ENCODE measurements around the gene DNLZ. TPM values are rescaled to one million over a fixed set of nuclear protein-coding genes. Genes with fewer than 3 reads are reported as not detected.
"Not testable (repeated sequence)": the region's sequence is repeated elsewhere in the genome, so short reads cannot be mapped to it uniquely, and the experiment has no call there.

DNLZ gene
- total RNA-seq, 4 donors from 2014 or later: 1.8 to 31.1 (median 19.7) TPM

DNA sequence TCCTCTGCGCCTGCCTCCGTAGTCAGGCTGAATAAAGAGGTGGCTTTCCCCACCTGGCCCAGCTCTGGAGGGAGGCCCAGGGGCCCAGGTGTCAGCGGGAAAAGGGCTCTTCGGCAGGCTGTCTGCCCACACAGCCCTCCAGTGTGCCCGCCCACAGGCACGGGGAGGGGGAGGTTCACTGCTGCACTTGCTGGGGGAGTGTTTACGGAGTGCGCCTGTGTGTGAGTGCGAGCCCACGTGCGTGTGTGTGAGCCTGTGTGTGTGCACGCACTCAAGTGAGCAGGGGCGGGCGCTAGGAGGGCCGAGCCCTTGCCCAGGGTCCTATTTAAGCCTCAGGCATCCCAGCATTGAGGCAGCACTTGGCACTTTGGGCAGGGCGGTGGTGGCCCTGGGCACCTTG lies 10.9 kb downstream of the DNLZ start:
- H3K27ac ChIP-seq: no peak overlapping the region
- peak overlapping the region in 2 of 4 donors; percentile 17 to 35 for H3K4me3 ChIP-seq
- peaks cover 0 to 31% (median 0%) of the 10 kb centered on the region in 3 donors for H3K36me3 ChIP-seq
- intact Hi-C loops (cut with DNase I): no loop called here
- TF ChIP-seq, protein P1, sequence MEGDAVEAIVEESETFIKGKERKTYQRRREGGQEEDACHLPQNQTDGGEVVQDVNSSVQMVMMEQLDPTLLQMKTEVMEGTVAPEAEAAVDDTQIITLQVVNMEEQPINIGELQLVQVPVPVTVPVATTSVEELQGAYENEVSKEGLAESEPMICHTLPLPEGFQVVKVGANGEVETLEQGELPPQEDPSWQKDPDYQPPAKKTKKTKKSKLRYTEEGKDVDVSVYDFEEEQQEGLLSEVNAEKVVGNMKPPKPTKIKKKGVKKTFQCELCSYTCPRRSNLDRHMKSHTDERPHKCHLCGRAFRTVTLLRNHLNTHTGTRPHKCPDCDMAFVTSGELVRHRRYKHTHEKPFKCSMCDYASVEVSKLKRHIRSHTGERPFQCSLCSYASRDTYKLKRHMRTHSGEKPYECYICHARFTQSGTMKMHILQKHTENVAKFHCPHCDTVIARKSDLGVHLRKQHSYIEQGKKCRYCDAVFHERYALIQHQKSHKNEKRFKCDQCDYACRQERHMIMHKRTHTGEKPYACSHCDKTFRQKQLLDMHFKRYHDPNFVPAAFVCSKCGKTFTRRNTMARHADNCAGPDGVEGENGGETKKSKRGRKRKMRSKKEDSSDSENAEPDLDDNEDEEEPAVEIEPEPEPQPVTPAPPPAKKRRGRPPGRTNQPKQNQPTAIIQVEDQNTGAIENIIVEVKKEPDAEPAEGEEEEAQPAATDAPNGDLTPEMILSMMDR (IDR thresholded peaks at IDR 0.05): no peak
- no peak for TF ChIP-seq POLR2A (IDR thresholded peaks at IDR 0.05)
- peaks cover 0 to 23% (median 3%) of the 10 kb centered on the region in 3 donors for H3K4me1 ChIP-seq
- no peaks in the 10 kb centered on the region for H3K9me3 ChIP-seq
- 60 to 80% methylated on average over 1 to 2 of the region's 16 CpGs for WGBS, 2 donors
- no peaks in the 10 kb centered on the region for H3K27me3 ChIP-seq
- DNase-seq: no peak

DNA sequence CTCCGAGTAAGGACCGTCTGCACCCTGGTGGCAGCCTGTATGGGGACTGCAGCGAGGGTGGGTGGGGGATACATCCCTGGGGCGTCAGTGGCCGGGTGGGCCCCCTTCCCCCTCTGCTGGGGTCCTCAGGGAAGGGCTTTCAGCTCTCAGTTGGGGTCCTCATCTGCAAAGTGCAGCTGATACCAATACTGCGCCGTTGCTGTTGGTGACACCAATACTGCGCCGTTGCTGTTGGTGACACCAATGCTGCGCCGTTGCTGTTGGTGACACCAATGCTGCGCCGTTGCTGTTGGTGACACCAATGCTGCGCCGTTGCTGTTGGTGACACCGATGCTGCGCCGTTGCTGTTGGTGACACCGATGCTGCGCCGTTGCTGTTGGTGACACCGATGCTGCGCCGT lies 11.7 kb downstream of the DNLZ start:
- H3K9me3 ChIP-seq; H3K27ac ChIP-seq; H3K27me3 ChIP-seq; DNase-seq; intact Hi-C loops (cut with DNase I): not testable (repeated sequence)
- Histone ChIP-seq H3K36me3 (peaks cover 0 to 23% (median 0%) of the 10 kb centered on the region in 3 donors), H3K4me3 (peak overlapping the region in 2 of 4 donors; percentile 18 to 34), H3K4me1 (peaks cover 0 to 23% (median 3%) of the 10 kb centered on the region in 3 donors)
- WGBS, 2 donors: 91% methylated on average over 10 of the region's 24 CpGs; no CpG with 5 or more reads in 1 of the 2 donors

DNA sequence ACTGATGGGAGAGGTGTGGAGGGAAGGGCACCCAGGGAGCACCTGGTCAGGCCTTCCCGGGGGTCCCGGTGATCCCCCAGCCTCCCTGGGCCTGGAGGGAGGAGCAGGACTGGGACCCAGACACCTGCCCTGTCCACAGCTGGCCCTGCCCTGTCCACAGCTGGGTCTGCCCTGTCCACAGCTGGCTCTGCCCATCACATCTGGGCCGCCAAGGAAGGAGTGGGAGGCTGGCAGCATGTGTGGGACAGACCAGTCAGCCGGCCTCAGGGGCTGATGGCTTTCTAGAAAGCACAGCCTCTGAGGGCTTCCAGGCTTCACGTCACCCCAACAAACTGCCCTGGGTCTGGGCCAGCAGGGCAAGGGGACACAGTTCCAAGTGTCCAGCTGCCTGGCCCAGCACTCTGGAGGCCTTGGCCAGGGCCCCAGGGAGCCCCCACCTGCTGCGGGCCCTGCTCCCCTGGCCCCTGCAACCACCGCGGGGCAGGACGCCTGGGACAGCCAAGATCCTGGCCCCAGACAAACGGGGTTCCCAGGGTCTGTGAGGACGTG lies 12.2 kb downstream of the DNLZ start:
- Histone ChIP-seq H3K4me1 (peaks cover under 1 to 28% (median 3%) of the 10 kb centered on the region in 3 donors), H3K27ac (no peak overlapping the region), H3K4me3 (peak overlapping the region in 2 of 4 donors; percentile 18 to 34), H3K9me3 (no peaks in the 10 kb centered on the region), H3K36me3 (peaks cover 0 to 19% (median 0%) of the 10 kb centered on the region in 3 donors), H3K27me3 (peaks cover 0 to 2% (median 0%) of the 10 kb centered on the region in 4 donors)
- TF ChIP-seq, protein P1 (IDR thresholded peaks at IDR 0.05): no peak
- TF ChIP-seq POLR2A (IDR thresholded peaks at IDR 0.05): no peak
- no peak for DNase-seq
- WGBS, 2 donors: 100% methylated on average over 2 of the region's 11 CpGs; no CpG with 5 or more reads in 1 of the 2 donors
- intact Hi-C loops (cut with DNase I): no loop called here

DNA sequence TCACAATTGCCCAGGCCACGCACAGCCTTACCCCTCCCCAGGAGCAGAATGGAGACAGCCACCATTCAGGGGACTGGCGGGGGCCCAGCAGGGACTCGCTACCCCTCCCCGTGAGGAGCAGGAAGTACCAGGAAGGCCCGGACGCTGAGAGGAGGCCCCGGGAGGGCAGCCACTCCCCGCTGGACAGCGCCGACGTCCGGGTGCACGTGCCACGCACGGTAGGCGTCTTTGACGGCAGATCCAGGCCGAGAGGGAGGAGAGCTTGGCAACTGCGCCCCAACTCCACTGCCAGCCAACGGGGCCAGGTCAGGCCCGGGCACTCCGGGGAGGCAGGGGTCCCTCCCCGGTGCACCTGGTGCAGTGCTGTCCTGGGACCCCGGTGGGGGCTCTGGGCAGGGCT lies 14.0 kb downstream of the DNLZ start:
- Histone ChIP-seq H3K27ac (no peak overlapping the region), H3K4me3 (no peak overlapping the region), H3K4me1 (peaks cover 9 to 36% (median 15%) of the 10 kb centered on the region in 3 donors), H3K36me3 (peaks cover 0 to 19% (median 0%) of the 10 kb centered on the region in 3 donors), H3K27me3 (peaks cover 0 to 13% (median 0%) of the 10 kb centered on the region in 4 donors), H3K9me3 (no peaks in the 10 kb centered on the region)
- DNase-seq: no peak
- 75 to 90% methylated on average over 4 to 9 of the region's 24 CpGs for WGBS, 2 donors
- TF ChIP-seq, protein P1 (IDR thresholded peaks at IDR 0.05): no peak
- TF ChIP-seq POLR2A (IDR thresholded peaks at IDR 0.05): no peak
- intact Hi-C loops (cut with DNase I): no loop called here

DNA sequence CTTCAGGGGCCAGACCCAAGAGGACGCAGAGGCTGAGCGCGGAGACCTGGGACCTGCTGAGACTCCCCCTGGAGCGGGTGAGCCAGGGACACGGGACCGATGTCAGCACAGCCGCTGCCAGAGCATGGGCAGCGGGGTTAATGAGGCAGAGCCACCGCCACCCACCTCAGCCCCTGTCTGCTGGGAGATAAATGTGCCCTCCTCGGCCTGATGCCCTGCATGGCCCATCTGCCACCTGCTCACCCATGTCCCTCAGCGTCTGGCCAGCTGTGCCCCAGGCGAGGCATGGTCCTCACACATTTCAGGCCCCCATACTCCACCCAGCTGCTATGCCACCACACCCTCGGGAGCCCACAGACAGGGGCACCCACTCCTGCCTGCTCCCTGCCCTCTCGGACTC lies 14.9 kb downstream of the DNLZ start:
- Histone ChIP-seq H3K4me1 (peaks cover 9 to 32% (median 14%) of the 10 kb centered on the region in 3 donors), H3K9me3 (no peaks in the 10 kb centered on the region), H3K27ac (no peak overlapping the region), H3K36me3 (peaks cover 0 to 19% (median 0%) of the 10 kb centered on the region in 3 donors), H3K4me3 (no peak overlapping the region), H3K27me3 (peaks cover 0 to 13% (median 0%) of the 10 kb centered on the region in 4 donors)
- WGBS, 2 donors: 64% methylated on average over 4 of the region's 14 CpGs; no CpG with 5 or more reads in 1 of the 2 donors
- intact Hi-C loops (cut with DNase I): no loop called here
- DNase-seq: no peak
- no peak for TF ChIP-seq POLR2A (IDR thresholded peaks at IDR 0.05)
- TF ChIP-seq, protein P1 (IDR thresholded peaks at IDR 0.05): no peak
